Retinal pigment epithelial cell (primary cell): ENCODE measurements around the gene ARG2.
"Not testable (repeated sequence)": the region's sequence is repeated elsewhere in the genome, so short reads cannot be mapped to it uniquely, and the experiment has no call there.

Experiments
- DNase-seq: peaks from one replicate; pipeline ENCODE4 v3.0.0-alpha.2; 2010; ENCODE audit warnings: low read depth
- H3K4me3 ChIP-seq: 2 replicates; pipeline ENCODE4 v1.5.1; 2011; ENCODE audit warnings: mild to moderate bottlenecking, low read length, control low read depth, moderate library complexity
- CTCF ChIP-seq: conservative IDR thresholded peaks from 2 replicates; pipeline ENCODE4 v1.5.1; 2011; ENCODE audit warnings: low read depth, low read length, control low read depth, inconsistent platforms

Gene ARG2

GRCh38 chr14:67623114-67623513 is 3.4 kb downstream of the ARG2 start:
- DNase-seq: no peak
- no peak for TF ChIP-seq CTCF

DNA sequence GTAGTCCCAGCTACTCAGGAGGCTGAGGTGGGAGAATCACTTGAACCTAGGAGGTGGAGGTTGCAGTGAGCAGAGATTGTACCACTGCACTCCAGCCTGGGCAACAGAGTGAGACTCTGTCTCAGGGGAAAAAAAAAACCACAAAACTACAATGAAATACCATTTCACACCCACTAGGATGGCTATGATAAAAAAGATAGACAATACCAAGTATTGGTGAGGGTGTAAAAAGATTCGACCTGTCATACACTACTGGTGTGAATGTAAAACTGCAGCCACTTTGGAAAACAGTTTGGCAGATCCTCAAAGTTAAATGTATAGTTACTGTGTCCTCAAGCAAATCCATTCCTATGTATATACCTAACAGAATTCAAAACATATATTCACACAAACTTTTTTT is 6.4 kb downstream of the ARG2 start:
- DNase-seq, H3K4me3 ChIP-seq: not testable (repeated sequence)

More at GRCh38 chr14:67623114-67623513, 3.4 kb downstream of the ARG2 start:
- H3K4me3 ChIP-seq: no peak overlapping the region

- no peak for DNase-seq
- H3K4me3 ChIP-seq: no peak overlapping the region
- TF ChIP-seq CTCF: no peak
Observed at GRCh38 chr14:67627519-67627918, 7.8 kb downstream of the ARG2 start.

DNA sequence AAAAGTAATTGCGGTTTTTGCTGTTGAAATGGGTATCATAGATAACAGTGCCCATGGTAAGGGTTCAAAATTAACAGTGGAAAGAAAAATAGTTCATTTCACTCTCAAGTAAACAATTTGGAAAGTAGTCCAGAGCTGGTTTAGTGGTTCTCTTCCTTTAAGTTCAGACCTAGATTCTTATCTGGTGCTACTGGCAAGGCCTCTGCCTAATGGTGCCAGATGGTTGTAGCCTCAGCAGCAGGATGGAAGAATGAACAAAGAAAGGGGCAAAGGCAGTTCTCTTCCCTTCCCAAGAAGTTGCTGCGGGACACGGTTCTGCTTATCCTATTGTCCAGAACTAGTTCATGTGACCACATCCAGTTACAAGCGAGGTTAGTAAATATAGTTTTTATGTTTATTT is 10.5 kb downstream of the ARG2 start:
- no peak overlapping the region for H3K4me3 ChIP-seq
- DNase-seq: no peak
- no peak for TF ChIP-seq CTCF

GRCh38 chr14:67630938-67631337 is 11.2 kb downstream of the ARG2 start:
- DNase-seq: no peak
- TF ChIP-seq CTCF: no peak
- H3K4me3 ChIP-seq: no peak overlapping the region

- H3K4me3 ChIP-seq: no peak overlapping the region
- no peak for DNase-seq
- TF ChIP-seq CTCF: no peak
Observed at GRCh38 chr14:67633451-67634147, 13.9 kb downstream of the ARG2 start.

DNA sequence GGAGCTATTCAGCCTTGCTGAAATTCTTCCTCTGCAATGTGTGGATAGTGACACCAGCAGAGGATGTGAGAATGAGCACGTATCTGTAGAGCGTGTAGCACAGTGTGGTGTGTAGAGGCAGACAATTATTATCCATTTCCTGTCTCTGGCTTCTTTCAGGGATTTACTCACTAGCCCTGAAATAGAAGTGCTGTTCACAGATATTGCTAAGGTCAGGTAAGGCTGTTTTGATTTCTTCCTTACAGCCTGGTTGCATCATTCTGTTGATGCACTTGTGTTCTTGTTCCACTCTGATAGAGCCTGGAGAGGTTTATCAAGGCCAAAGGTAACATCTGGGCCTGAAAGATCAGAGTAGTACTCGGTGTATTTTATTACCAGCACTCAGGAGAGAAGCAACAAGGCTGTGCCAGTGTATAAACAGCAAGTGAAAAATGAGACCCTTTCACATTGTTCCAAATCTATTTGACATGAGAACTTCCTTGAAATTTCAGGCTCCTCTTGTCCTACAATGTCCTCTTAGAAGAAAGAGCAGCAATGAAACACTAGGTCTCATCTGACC is 16.7 kb downstream of the ARG2 start:
- H3K4me3 ChIP-seq: no peak overlapping the region
- TF ChIP-seq CTCF: no peak
- DNase-seq: no peak

DNA sequence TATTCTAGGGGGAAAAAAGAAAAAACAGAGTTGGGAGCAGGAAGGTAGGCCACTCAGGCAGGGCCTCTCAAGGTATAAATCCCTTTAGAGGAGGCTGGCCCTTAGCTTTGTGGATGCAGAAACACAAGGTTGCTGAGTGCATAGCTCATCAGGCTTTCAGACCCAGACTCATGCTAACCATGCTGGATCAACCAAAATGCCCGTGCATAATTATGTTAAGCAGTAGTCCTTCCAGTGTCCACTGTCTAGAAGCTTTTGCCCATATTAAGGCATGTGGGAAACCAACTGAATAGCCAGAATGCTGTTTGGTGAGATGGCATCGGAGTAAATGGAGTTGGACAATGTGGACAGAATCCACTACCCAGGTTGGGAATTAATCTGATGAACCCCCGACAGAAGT is 18.9 kb downstream of the ARG2 start:
- TF ChIP-seq CTCF: no peak
- H3K4me3 ChIP-seq: no peak overlapping the region
- DNase-seq: no peak
